Endothelial cell of umbilical vein (primary cell): ENCODE data around the gene NSD1. TPM values are rescaled to one million over a fixed set of nuclear protein-coding genes. Genes with fewer than 3 reads are reported as not detected.

ENCODE experiments used
- BruUV-seq: library from RNA; stranded (reverse); fragments of 400-500 nt; replicated peaks from 2 replicates; lab custom pipeline; 2021; lab: Mats Ljungman, UMichigan
- CTCF ChIA-PET: fragments of 300-600, 350-600 bp; sonication (Branson Sonifier 250); formaldehyde crosslinking; loops from one replicate; lab custom pipeline; 2021; ENCODE audit warnings: antibody characterized with exemption, inconsistent platforms; lab: Charles Lee
- POLR2A ChIA-PET: fragments of 300-600, 350-600 bp; sonication (Branson Sonifier 250); formaldehyde crosslinking; loops from one replicate; lab custom pipeline; 2021; ENCODE audit warnings: antibody characterized with exemption, inconsistent platforms; lab: Charles Lee
- DNase-seq: peaks from one replicate; pipeline ENCODE4 v3.0.0-alpha.2; 2011; ENCODE audit warnings: low read depth, low spot score
- FAIRE-seq: peaks from 2 replicates; lab custom pipeline; 2011; peaks lifted over from hg19 to GRCh38; lab: Jason Lieb, UNC
- H2AFZ ChIP-seq: 2 replicates; pipeline ENCODE4 v1.6.0; 2012; ENCODE audit warnings: low read depth, low read length, control low read depth, inconsistent platforms
- H3K27ac ChIP-seq: 2 replicates; pipeline ENCODE4 v1.5.1; 2011; ENCODE audit warnings: low read depth, mild to moderate bottlenecking, control low read depth, low read length, moderate library complexity; ENCODE audit not compliant: insufficient read depth
- H3K27me3 ChIP-seq, 2 experiments: 2 replicates each; pipeline versions ENCODE4 v1.6.0 to v1.6.1; 2011; ENCODE audit warnings: low read length in 2 of 2, mixed read lengths in 1 of 2; ENCODE audit not compliant: control insufficient read depth in 2 of 2, insufficient read depth in 2 of 2
- H3K36me3 ChIP-seq, 2 experiments: 2 replicates in 1 of 2; 3 replicates in 1 of 2; pipeline ENCODE4 v1.5.1; 2011; ENCODE audit warnings: low read length in 2 of 2, mild to moderate bottlenecking in 1 of 2, moderate library complexity in 1 of 2; ENCODE audit not compliant: control insufficient read depth in 2 of 2, insufficient read depth in 2 of 2; ENCODE audit errors: extremely low read depth in 1 of 2
- H3K4me1 ChIP-seq: 3 replicates; pipeline ENCODE4 v1.5.1; 2011; ENCODE audit warnings: mild to moderate bottlenecking, low read length; ENCODE audit not compliant: control insufficient read depth, insufficient read depth; ENCODE audit errors: extremely low read depth
- H3K4me2 ChIP-seq: 2 replicates; pipeline ENCODE4 v1.6.1; 2011; ENCODE audit warnings: low read length, control low read depth, mixed read lengths; ENCODE audit not compliant: insufficient read depth
- H3K4me3 ChIP-seq, 3 experiments: fragments of 200-600 bp in 1 of 3; sonication (generic), shearing (Covaris generic) in 1 of 3; replicated peaks in 1 of 3; 2 replicates each; pipeline ENCODE4 v1.5.1; 2011 to 2016; ENCODE audit warnings: control low read depth in 3 of 3, low read length in 3 of 3, mild to moderate bottlenecking in 2 of 3, inconsistent platforms in 1 of 3, low read depth in 1 of 3, moderate library complexity in 1 of 3; ENCODE audit not compliant: insufficient read depth in 1 of 3
- H3K79me2 ChIP-seq: 2 replicates; pipeline ENCODE4 v1.6.0; 2012; ENCODE audit warnings: low read length, inconsistent platforms; ENCODE audit not compliant: control insufficient read depth, insufficient read depth
- H3K9ac ChIP-seq: replicated peaks from 2 replicates; pipeline ENCODE3; 2011; ENCODE audit warnings: low read length, control low read depth; ENCODE audit not compliant: insufficient read depth; ENCODE audit errors: extremely low read depth
- H3K9me1 ChIP-seq: replicated peaks from 3 replicates; pipeline ENCODE4 v1.6.0; 2011; ENCODE audit warnings: mild to moderate bottlenecking, low read length; ENCODE audit not compliant: control insufficient read depth, insufficient read depth; ENCODE audit errors: extremely low read depth
- H3K9me3 ChIP-seq: replicated peaks from 2 replicates; pipeline ENCODE4 v1.5.1; 2012; ENCODE audit warnings: low read length, inconsistent platforms; ENCODE audit not compliant: control insufficient read depth, insufficient read depth
- H4K20me1 ChIP-seq: replicated peaks from 2 replicates; pipeline ENCODE3; 2011; ENCODE audit warnings: mild to moderate bottlenecking, low read length; ENCODE audit not compliant: control insufficient read depth, insufficient read depth; ENCODE audit errors: extremely low read depth
- EZH2 ChIP-seq: IDR thresholded peaks from 2 replicates; pipeline ENCODE4 v1.6.1; 2012; ENCODE audit warnings: borderline replicate concordance, low read depth, mild to moderate bottlenecking, moderate library complexity, low read length, inconsistent platforms; ENCODE audit not compliant: severe bottlenecking
- FOS ChIP-seq: IDR thresholded peaks from 2 replicates; pipeline ENCODE4 v1.6.1; 2011; ENCODE audit warnings: mild to moderate bottlenecking, low read length, moderate library complexity, borderline replicate concordance; ENCODE audit not compliant: insufficient read depth
- GATA2 ChIP-seq: IDR thresholded peaks from 2 replicates; pipeline ENCODE4 v1.7.0; 2011; ENCODE audit warnings: low read depth, mild to moderate bottlenecking, moderate library complexity, mixed read lengths, low read length; ENCODE audit not compliant: insufficient read length, insufficient read depth
- JUN ChIP-seq: IDR thresholded peaks from 2 replicates; pipeline ENCODE4 v1.6.1; 2011; ENCODE audit warnings: borderline replicate concordance, low read depth; ENCODE audit not compliant: insufficient read length, insufficient read depth
- MYC ChIP-seq: IDR thresholded peaks from one replicate; pipeline ENCODE4 v1.6.1; 2011; ENCODE audit warnings: mild to moderate bottlenecking, low read depth, low read length
- POLR2A ChIP-seq: IDR thresholded peaks from 2 replicates; pipeline ENCODE4 v1.6.1; 2012; ENCODE audit warnings: low read depth, mild to moderate bottlenecking, control low read depth, low read length
- POLR2AphosphoS5 ChIP-seq: IDR thresholded peaks from 2 replicates; pipeline ENCODE4 v1.6.1; 2012; ENCODE audit warnings: low read depth, mild to moderate bottlenecking, control low read depth, low read length, moderate library complexity; ENCODE audit not compliant: insufficient read depth
- dilution Hi-C: fragments of 300-500 bp; cut with MboI; formaldehyde crosslinking; loops from one replicate; pipeline ENCODE4 v1.15.0; 2019; ENCODE audit warnings: low sequenced_read_pairs; ENCODE audit not compliant: extremely low pct_ligation_motif_present
- intact Hi-C: fragments of 100-400 bp; cut with micrococcal nuclease; formaldehyde crosslinking; loops from one replicate; pipeline ENCODE4 v1.10.0; 2022
- polyA plus RNA-seq, 4 experiments: library from polyadenylated mRNA; depleted of rRNA in 3 of 4; stranded (reverse) in 3 of 4; unstranded in 1 of 4; fragments of >200 nt; gene quantifications; 2 replicates each; pipeline versions ENCODE4 v1.2.1 to v1.2.3, GENCODE V29; 2011 to 2012; ENCODE audit warnings: missing spikeins in 1 of 4
- total RNA-seq: library from RNA; stranded (reverse); gene quantifications from 2 replicates; pipeline ENCODE4 v1.2.3, GENCODE V29; 2021
- TF ChIP-seq, protein P1 (sequence below), 2 donors: IDR thresholded peaks; 1 replicate in 1 of 2; 2 replicates in 1 of 2; pipeline ENCODE4 v1.5.1; 2011; ENCODE audit warnings: low read length in 2 of 2, mild to moderate bottlenecking in 2 of 2, moderate library complexity in 2 of 2, control low read depth in 1 of 2, inconsistent platforms in 1 of 2, low read depth in 1 of 2; ENCODE audit not compliant: insufficient read depth in 1 of 2; ENCODE audit errors: extremely low read depth in 1 of 2
- TF ChIP-seq, protein P2 (sequence below): IDR thresholded peaks from 2 replicates; pipeline ENCODE4 v1.6.1; 2011; ENCODE audit not compliant: insufficient read depth, insufficient read length

NSD1 gene
- total and polyA plus RNA-seq, 2 donors (not counting 3 experiments of a cell fraction or from before 2014, with no cell fraction given): 14.4 to 90.4 TPM

DNA sequence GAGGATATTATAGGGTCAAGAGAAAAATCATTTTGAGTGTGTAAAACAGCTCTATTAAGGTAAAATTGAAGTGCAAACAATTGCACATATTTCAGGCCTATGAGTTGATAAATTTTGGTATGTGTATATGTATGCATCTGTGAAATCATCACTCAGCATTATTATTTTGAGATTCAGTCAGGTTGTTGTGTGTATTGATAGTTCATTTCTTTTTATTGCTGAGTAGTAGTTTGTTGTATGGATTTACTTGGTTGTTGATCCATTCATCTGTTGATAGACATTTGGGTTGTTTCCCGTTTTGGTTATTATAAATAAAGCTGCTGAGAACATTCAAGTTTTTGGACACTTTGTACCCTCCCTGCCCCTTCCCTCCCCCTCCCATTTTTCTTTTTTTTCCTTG, 119.7 kb downstream of the NSD1 start:
- peaks cover 5 to 16% of the 10 kb centered on the region in 2 experiments for H3K36me3 ChIP-seq
- ChIA-PET CTCF (interaction anchor here (0.8 to 1.6 kb wide), 3 partner anchors 8 to 20 kb away, joined by 3 to 5 read pairs (median 4); no protein-coding TSS in a partner anchor), POLR2A (no interaction called here)
- H3K4me2 ChIP-seq: no peak overlapping the region
- no TSS peak for BruUV-seq
- no peaks in the 10 kb centered on the region for H3K9me1 ChIP-seq
- TF ChIP-seq, protein P1, sequence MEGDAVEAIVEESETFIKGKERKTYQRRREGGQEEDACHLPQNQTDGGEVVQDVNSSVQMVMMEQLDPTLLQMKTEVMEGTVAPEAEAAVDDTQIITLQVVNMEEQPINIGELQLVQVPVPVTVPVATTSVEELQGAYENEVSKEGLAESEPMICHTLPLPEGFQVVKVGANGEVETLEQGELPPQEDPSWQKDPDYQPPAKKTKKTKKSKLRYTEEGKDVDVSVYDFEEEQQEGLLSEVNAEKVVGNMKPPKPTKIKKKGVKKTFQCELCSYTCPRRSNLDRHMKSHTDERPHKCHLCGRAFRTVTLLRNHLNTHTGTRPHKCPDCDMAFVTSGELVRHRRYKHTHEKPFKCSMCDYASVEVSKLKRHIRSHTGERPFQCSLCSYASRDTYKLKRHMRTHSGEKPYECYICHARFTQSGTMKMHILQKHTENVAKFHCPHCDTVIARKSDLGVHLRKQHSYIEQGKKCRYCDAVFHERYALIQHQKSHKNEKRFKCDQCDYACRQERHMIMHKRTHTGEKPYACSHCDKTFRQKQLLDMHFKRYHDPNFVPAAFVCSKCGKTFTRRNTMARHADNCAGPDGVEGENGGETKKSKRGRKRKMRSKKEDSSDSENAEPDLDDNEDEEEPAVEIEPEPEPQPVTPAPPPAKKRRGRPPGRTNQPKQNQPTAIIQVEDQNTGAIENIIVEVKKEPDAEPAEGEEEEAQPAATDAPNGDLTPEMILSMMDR (IDR thresholded peaks at IDR 0.05; ENCODE audit: extremely low read depth in 1 of 2, insufficient read depth in 1 of 2, low read depth in 1 of 2, low read length in 2 of 2): no peak
- TF ChIP-seq EZH2 (no peak), MYC (no peak), POLR2AphosphoS5 (no peak), GATA2 (no peak), JUN (no peak), FOS (no peak), POLR2A (no peak)
- TF ChIP-seq, protein P2, sequence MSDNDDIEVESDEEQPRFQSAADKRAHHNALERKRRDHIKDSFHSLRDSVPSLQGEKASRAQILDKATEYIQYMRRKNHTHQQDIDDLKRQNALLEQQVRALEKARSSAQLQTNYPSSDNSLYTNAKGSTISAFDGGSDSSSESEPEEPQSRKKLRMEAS: no peak
- no peak overlapping the region for H3K4me3 ChIP-seq
- no peak overlapping the region for H3K27ac ChIP-seq
- dilution Hi-C loops: no loop called here
- H3K79me2 ChIP-seq: peaks cover 1% of the 10 kb centered on the region
- no peaks in the 10 kb centered on the region for H4K20me1 ChIP-seq
- no peaks in the 10 kb centered on the region for H3K27me3 ChIP-seq
- no peak for FAIRE-seq
- H2AFZ ChIP-seq: no peak overlapping the region
- no peaks in the 10 kb centered on the region for H3K4me1 ChIP-seq
- intact Hi-C loops: no loop called here
- no peak overlapping the region for H3K9ac ChIP-seq
- no peaks in the 10 kb centered on the region for H3K9me3 ChIP-seq
- no peak for DNase-seq
